HG03103 (cell line): Measurements from ENCODE around the gene SLC5A10.

Experiments used
- ATAC-seq: cut with Tn5 transposase; IDR thresholded peaks from one replicate; pipeline ENCODE4 v1.9.1; 2021; ENCODE audit warnings: low read depth; ENCODE audit not compliant: unreplicated experiment

Gene SLC5A10

DNA sequence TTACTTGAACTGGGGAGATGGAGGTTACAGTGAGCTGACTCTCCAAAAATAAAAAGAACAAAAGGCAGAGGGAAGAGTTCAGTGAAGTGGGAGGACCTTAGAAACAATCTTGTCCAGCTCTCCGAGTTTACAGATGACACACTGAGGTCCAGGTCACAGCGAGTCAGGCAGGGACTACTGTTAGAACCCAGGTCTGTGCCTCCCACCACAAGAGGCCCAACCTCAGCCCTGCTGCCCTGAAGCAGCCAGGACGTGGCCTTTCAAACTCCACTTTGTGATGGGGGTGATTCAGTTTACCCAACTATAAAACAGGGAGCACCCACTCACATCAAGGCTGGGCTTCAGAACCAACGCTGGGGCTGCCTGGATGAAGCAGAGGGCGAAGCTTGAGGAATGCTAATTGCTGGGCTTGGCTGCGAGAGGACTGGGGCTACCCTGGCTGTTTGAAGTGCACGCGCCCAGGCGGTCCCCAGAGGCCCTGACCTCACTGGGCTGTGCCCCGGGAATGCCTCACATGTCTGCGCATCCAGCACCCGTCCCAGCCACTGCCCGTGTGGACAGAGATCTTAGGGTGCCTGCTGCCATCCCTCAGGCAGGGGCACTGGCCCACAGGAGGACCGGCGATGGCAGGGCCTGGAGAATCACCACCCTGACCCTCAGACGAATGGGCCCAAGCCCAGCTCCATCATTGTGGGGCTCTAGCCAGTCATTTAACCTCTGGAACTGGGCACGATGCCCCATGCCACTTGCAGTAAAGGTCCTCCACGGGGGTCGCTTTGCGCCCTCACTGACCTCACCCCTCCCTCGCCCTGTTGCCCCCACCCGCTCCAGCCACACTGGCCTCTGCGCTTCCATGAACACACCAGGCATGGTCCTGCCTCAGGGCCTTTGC is 11.4 kb downstream of the SLC5A10 start:
- ATAC-seq, result no peak

DNA sequence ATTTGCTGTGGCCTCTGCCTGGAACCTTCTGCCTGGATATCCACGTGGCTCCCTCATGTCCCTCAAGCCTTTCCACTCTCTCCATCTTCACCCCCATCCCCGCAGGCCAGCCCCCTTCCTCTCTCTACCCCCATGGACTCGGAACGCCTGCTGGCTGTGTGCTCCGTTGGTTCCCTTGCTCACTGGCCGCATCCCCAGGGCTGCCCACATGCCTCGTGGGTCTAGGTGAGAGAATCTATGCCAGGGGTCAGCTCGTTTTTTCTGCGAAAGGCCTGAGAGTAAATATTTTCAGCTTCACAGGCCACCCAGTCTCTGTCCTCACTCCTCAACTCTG is 12.0 kb downstream of the SLC5A10 start:
- ATAC-seq, result no peak

GRCh38 chr17:18964550-18964949 is 12.6 kb downstream of the SLC5A10 start:
- no peak for ATAC-seq

DNA sequence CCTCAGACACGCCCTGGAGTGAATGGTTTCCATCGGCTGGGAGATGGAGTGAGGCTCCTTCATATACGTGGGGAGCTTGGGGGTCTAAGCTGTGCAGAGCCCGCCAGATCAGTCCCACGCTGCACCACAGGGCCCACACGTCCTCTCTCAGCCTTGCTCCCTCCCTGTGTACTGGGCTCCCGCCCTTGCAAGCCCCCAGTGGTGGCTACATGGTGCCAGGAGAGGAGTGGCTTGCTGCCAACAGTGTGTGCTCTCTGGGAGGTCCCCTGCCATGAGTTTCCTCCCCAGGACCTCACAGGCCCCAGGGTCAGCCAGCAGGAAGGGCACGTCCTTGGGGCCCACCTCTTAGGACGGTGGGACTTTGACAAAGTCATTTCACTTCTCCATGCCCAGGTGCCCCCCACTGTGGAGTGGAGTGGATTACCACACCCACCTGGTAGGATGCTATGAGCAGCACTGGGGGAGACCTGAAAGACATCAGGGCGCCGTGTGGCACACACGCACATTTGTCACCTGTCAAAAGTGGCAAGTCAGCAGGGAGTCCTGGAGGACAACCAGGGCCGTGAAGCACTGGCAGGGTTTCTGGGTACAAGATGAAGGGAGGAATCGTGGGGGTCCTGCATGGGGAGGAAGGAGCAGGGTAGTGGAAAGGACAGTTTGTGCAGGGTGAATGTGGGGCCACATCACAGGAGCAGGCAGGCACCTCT is 13.7 kb downstream of the SLC5A10 start:
- ATAC-seq, result no peak

- ATAC-seq, result no peak
Measured at GRCh38 chr17:18966831-18967624, 15.1 kb downstream of the SLC5A10 start.

DNA sequence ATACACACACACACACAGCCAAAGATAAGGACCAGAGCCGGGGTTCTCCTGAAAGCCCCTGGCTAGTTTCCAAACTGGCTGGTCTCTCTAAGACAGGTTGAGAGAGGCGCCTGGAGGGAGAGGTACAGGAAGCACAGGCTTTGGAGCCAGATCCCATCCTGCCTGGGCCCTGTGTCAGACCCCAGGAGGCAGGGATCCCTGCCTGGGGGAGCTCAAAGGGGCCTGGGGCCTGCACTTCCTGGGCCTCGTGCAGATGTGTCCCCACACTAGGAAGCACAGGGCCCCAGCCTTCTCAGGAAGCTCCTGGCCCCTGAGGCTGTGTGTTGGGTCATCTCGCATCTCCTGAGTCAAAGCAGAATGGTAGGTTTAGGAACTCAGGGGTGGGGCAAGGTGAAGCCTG is 16.0 kb downstream of the SLC5A10 start:
- ATAC-seq, result no peak

DNA sequence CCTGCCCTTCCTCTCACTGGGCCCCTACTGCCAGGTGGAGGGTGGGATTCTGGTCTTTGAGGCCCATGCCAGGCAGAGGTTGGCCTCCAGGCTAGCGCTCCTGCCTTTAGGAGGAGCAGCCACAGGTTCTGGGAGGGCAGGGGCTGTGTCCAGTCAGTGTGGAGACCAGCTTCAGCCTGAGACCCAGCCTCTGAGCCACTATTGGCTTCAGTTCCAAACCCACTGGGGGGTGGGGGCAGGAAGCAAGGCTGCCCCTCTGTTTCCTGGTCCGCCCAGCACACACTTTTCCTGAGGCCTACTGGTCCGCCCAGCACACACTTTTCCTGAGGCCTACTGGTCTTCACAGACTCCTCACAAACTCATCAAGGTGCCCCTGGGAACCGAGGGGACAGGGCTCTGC is 16.4 kb downstream of the SLC5A10 start:
- ATAC-seq, result no peak

- no peak for ATAC-seq
Measured at GRCh38 chr17:18968945-18969887, 17.3 kb downstream of the SLC5A10 start.

- no peak for ATAC-seq
Measured at GRCh38 chr17:18970582-18971480, 18.9 kb downstream of the SLC5A10 start.

GRCh38 chr17:18971801-18972200 is 19.8 kb downstream of the SLC5A10 start:
- ATAC-seq, result no peak

GRCh38 chr17:18974407-18975149 is 22.6 kb downstream of the SLC5A10 start:
- no peak for ATAC-seq

DNA sequence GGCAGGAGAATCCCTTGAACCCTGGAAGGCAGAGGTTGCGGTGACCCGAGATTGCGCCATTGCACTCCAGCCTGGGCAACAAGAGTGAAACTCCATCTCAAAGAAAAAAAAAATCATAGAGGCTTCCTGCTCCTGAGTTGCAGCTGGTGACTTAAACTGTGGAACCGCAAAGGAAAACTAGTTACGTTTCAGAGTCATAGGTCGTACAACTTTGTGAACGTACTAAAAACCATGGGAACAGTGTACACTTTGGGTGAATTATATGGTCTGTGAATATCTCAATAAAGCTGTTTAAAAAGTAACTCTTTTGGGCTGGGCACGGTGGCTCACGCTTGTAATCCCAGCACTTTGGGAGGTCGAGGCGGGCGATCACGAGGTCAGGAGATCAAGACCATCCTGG is 23.6 kb downstream of the SLC5A10 start:
- no peak for ATAC-seq

- ATAC-seq, result no peak
Measured at GRCh38 chr17:18976201-18976600, 24.2 kb downstream of the SLC5A10 start.

DNA sequence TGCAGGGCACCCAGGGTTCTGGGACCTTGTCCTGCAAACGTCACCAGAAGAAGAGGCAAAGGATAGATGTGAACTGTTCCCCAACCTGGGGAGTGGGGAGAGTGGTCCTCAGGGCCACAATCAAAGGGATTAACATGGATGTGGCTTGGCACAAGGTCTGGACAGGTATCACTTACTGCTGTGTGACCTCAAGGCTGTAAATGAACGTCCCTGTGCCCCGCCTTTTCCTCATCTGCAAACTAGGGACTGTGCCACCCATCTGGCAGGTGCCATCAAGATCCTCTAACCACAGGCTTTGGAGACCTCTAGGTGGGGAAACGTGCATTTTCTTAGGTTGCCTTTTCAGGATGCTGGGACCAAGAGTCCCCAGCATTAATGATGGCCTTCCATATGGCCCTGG is 25.1 kb downstream of the SLC5A10 start:
- no peak for ATAC-seq

GRCh38 chr17:18977646-18978045 is 25.7 kb downstream of the SLC5A10 start:
- ATAC-seq, result no peak

DNA sequence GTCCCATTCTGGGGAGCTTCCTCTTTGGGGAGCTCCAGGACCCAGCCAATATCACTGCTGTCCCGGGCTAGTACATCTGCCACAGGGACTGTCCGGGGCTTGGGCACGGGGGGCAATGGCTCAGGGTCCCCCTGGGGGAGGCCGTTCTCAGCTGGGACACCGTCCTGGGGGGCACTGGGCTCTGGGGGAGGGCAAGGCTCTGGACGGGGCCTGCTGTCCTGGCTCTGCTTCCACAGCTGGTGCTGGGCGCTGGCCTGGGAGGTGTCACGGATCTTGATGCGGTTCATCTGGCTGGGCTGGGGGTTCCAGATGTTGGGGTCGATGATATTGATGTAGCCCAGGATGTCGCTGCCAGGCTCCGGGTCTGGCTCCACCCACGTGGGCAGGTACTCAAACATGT is 26.1 kb downstream of the SLC5A10 start:
- no peak for ATAC-seq

GRCh38 chr17:18978655-18979054 is 26.7 kb downstream of the SLC5A10 start:
- ATAC-seq, result no peak

DNA sequence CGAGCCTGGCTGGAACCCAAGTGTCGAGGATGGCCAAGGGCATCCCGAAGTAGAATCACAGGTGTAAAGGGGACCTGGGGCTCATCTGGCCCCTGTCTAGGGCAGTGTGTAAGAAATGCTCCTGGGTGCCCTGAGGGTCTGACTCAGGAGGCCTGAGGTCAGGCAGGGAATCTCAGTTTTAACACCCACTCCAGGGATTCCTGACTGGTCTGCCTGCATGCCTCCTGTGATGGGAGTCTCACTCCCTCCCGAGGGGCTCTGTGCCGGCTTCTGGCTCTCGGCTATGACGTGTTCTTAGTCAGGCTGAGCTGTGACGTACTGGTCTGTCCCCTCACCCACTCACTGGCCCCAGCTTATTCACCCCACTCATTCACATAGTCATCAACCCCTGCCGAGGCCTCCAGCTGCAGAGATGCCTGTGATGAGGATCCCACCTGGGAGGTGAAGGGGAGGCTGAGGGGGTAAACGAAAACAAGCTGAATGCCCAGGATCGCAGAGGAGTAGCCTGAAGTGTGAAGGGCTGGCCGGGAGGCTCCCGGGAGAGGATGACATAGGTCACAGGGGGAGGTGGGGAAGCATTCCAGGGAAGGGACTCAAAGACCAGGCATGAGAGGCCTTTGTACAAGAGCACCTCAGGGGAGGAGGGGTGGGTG is 28.8 kb downstream of the SLC5A10 start:
- no peak for ATAC-seq
